ENCODE data around the gene CADPS.

The CADPS gene

GRCh38 chr3:62818347-62818746, 56.9 kb downstream of the CADPS start:
- no peak for DNase-seq
- intact Hi-C loops (cut with DNase I) = no loop called here

DNA sequence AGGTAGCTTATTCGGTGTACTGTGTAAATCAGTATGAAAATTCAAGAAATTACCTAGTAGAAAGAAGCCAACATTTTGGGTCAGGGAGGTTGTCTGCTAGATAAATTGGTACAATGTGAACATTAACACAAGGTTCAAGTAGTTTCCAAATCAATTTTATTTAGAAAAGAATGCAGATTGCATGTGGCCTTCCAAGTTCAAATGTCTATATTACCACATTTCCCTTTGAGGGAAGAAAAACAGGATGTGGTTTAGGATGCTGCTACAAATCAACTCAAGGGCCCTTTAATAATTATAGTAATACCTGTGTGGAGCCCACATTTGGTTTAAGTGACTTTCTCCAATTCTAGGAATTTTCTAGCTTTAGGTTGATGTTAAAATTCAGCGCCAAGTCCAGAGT, 57.5 kb downstream of the CADPS start:
- intact Hi-C loops (cut with DNase I) = no loop called here
- no peak for DNase-seq

DNA sequence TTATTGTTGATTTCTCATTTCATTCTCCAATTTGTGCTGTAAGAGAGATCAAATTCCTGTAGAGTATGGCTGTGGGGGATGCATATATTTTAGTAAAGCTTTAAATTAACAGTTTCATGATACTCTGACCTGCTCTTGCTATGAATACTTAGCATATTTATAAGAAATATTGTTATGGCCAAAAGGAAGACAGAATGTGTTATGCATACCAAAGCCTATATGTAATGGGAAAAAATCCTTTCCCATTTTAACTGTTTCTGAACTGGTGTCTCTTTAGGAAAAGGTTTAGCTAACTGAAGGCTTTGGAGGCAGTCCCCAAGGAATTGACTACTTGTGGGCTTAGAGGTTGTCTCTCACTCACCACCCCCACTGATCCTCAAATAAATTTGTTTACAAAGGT, 59.2 kb downstream of the CADPS start:
- intact Hi-C loops (cut with DNase I) = no loop called here
- no peak for DNase-seq

DNA sequence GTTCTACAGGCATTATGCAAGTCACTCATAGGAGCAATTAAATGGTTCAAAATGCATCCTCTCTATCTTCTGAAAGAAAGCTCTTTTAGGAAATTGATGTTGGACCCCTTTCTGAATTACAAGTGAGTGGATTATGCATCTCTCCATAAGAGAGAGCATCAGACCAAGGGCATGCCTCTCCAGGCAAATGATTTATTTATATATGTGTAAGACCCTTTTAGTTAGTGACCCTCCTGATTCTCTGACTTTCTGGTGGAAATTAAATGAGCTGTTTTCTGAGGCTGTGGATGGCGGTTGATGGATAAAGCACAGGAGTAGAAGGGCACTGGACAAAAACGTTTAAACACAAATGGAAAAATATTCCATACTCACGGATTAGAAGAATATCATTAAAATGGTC, 62.6 kb downstream of the CADPS start:
- intact Hi-C loops (cut with DNase I) = no loop called here

DNA sequence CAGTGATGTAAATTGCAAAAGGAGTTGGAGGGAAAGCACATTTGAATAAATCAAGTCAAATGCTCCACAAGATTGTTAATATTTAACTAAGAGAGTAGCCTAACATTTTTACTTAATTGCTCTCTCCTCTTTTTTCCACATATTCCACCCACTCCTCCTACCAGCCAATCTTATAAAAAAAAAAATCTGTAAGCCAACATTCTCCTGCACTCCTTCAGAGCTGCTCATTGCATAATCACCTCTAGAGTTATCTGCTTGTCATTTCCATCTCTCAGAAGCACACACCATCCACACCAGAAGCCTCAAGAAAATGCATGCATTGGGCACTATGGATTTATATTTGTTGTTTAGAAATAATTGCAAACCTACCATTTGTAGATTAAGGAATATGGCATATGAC, 64.1 kb downstream of the CADPS start:
- peak in 6 of 42 donors; percentile 7 to 47 (median 14) for DNase-seq
- intact Hi-C loops (cut with DNase I) = no loop called here

More for the DNA sequence above, 62.6 kb downstream of the CADPS start:
- no peak for DNase-seq

GRCh38 chr3:62809369-62809768, 65.8 kb downstream of the CADPS start:
- DNase-seq = no peak
- intact Hi-C loops (cut with DNase I) = no loop called here

GRCh38 chr3:62805580-62806277, 69.5 kb downstream of the CADPS start:
- intact Hi-C loops (cut with DNase I) = no loop called here
- no peak for DNase-seq

DNA sequence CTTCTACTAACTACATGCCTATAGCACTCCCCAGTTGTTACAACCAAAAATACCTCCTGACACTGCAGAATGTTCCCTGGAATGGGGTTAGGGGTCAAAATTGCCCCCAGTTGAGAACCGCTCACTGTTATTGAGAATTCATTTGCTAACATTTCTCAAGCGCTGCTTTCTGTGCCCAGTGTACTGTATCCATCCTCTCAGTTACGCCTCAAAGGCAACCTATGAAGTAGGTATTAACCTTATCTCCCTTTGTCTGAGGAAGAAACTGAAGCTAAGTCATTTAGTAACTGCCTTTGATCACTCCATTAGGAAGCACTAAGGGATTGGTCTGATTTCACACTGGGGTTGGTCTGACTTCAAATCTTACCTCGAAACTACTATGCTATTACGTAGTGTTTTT, 70.1 kb downstream of the CADPS start:
- intact Hi-C loops (cut with DNase I) = no loop called here
- no peak for DNase-seq

DNA sequence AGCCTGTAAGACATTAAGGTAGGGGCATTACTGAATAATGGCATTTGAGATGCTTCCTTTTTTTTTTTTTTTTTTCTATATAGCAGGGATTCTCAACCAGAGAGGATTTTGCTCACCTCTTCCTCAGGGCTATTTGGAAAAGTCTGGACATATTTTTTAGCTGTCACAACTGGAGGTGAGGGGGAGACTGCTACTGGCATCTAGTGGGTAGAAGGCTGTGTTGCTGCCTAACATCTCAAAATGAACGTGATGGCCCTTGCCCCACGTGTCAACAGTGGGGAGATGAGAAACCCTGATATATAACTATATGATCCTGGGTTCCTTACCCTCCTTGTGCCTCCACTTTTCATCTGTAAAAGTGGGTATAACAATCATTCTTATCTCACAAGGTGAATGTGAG, 71.9 kb downstream of the CADPS start:
- intact Hi-C loops (cut with DNase I) = no loop called here
- DNase-seq = no peak

DNA sequence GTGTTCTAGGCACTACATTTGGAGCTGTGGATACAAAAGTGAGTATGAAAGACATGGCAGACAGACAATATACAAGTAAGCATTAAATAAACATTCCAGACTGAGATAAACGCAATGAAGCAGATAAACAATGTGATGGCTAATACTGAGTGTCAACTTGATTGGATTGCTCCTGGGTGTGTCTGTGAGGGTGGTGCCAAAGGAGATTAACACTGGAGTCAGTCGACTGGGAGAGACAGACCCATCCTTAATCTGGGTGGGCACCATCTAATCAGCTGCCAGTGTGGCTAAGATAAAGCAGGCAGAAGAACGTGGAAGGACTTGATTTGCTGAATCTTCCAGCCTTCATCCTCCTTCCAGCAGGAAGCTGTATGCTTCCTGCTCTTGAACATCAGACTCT, 77.2 kb downstream of the CADPS start:
- intact Hi-C loops (cut with DNase I) = no loop called here

DNA sequence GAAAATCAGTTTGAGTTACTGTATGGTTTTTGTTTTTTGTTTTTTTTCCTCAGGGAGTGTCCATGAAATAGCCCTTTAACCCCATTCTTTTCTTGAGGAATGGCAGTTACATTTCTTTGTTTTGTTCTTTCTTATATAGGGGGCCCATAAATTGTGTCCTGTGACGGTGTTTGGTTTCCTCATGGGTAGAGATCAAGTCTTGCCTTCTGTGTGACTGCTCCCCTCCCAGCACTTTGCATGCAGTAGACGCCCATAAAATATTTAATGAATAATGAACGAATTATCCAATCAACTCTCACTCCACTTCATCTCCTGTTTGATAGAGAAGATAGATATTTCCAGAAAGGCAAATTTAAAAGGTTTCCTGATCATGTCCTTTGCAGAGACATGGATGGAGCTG, 78.1 kb downstream of the CADPS start:
- no peak for DNase-seq
- intact Hi-C loops (cut with DNase I) = no loop called here

More for the DNA sequence above, 77.2 kb downstream of the CADPS start:
- no peak for DNase-seq

DNA sequence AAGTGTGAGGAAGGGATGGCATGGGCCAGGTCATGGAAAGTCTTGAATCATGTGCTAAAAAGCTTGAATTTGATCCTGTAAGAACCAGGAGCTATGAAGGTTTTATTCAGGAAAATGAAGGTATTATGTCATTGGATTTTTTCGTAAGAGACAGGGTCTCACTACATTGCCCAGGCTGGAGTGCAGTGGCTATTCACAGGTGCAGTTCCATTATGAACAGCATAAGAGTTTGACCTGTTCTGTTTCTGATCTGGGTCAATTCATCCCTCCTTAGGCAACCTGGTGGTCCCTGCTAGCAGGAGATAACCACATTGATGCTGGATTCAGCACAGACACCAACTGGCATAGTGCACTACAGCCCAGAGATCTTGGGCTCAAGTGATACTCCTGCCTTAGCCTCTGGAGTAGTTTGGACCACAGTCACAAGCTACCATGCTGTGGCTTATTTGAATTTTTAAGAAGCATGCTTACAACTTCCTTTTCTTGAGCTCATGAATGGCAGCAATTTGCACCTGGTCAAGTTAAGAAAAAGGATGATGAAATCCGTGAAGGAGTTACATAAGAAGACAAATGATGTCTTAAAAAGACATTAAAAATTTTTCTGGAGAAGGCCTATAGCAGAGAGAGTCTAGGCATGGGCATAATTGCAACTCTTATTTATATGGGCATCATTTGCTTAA, 79.1 kb downstream of the CADPS start:
- intact Hi-C loops (cut with DNase I) = no loop called here
- DNase-seq = no peak

DNA sequence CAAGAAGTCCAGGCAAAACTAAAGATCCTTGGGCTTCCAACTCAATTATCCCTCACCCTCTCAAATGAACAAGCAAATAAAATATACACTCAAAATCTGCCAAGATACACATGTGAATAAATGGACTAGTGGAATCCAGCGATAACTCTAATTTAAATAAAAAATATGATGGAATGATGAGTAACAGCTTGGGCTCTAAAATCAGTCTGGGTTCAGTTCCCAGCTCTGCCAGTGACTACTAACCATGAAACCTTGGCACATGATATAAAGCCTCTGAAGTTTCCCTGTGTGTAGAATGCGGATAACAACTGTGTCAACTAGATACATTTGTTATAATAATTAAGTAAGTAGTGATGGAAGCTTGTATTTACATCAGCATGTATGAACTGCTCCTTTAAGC, 81.3 kb downstream of the CADPS start:
- intact Hi-C loops (cut with DNase I) = no loop called here
- DNase-seq = no peak

- intact Hi-C loops (cut with DNase I) = no loop called here
These were observed 89.8 kb downstream of the CADPS start for GRCh38 chr3:62785384-62785783.

GRCh38 chr3:62781121-62781520, 94.1 kb downstream of the CADPS start:
- intact Hi-C loops (cut with DNase I) = no loop called here
- DNase-seq = no peak

More at GRCh38 chr3:62785384-62785783, 89.8 kb downstream of the CADPS start:
- DNase-seq = no peak

- no peak for DNase-seq
- intact Hi-C loops (cut with DNase I) = no loop called here
These were observed 97.5 kb downstream of the CADPS start for GRCh38 chr3:62777674-62778073.

- intact Hi-C loops (cut with DNase I) = no loop called here
These were observed 98.1 kb downstream of the CADPS start for GRCh38 chr3:62777130-62777529.

DNA sequence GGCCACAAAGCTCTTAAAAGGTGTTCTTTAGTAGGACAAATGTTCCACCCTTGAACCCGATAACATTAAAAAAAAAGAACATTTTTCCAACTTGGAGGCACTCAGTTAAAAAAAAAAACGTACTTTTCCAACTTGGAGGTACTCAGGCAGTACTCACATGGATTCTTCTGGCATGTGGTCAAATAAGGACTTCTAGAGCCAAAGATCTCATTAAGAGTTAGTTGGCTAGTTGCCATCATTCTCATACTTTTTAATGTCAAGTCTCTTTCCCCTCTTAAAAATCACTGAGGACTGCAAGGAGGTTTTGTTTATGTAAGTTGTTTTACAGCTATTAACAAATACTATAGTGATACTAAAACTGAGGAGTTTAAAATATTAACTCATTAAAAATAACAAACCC, 101.0 kb downstream of the CADPS start:
- DNase-seq = no peak
- intact Hi-C loops (cut with DNase I) = no loop called here

More at GRCh38 chr3:62777130-62777529, 98.1 kb downstream of the CADPS start:
- DNase-seq = no peak

- DNase-seq = no peak
- intact Hi-C loops (cut with DNase I) = no loop called here
These were observed 103.7 kb downstream of the CADPS start for GRCh38 chr3:62771331-62772072.

DNA sequence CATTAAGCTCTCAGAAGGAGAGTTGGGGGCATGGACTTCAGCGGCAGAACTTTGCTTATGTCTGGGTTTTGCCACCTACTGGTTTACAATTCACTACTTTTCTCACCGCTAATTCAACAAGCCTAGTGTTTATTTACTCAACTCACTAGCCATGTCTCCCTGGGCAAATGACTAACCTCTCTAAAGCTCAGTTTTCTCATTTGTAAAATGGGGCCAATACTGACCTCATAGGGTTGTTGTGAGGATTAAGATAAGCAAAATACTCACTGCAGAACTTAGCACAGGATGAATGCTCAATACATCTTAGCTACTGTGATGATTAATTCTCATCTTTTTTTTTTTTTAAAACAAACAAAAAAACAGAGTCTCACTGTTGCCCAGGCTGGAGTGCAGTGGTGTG, 106.3 kb downstream of the CADPS start:
- no peak for DNase-seq
- intact Hi-C loops (cut with DNase I) = no loop called here
